AG04449 (cell line): ENCODE data around the gene JMJD8.

Source experiments
- CTCF ChIA-PET: fragments of 350-600 bp; formaldehyde crosslinking; extraction: SDS; loops from one replicate; lab custom pipeline; 2021; ENCODE audit warnings: antibody characterized with exemption; lab: Yijun Ruan, JAX
- POLR2A ChIA-PET: fragments of 400-600, 350-600 bp; formaldehyde crosslinking; extraction: SDS; loops from one replicate; lab custom pipeline; 2020; ENCODE audit warnings: antibody characterized with exemption, inconsistent platforms; lab: Yijun Ruan, JAX
- DNase-seq: peaks from one replicate; pipeline ENCODE4 v3.0.0-alpha.2; 2010; ENCODE audit warnings: low read depth, low spot score
- H3K4me3 ChIP-seq: 2 replicates; pipeline ENCODE4 v1.5.1; 2011; ENCODE audit warnings: low read depth, mild to moderate bottlenecking, control low read depth, low read length
- TF ChIP-seq, protein P1 (sequence below): IDR thresholded peaks from one replicate; pipeline ENCODE4 v1.5.1; 2011; ENCODE audit warnings: mild to moderate bottlenecking, moderate library complexity, low read length, control low read depth, inconsistent platforms; ENCODE audit not compliant: insufficient read depth; ENCODE audit errors: missing control alignments

The JMJD8 gene

DNA sequence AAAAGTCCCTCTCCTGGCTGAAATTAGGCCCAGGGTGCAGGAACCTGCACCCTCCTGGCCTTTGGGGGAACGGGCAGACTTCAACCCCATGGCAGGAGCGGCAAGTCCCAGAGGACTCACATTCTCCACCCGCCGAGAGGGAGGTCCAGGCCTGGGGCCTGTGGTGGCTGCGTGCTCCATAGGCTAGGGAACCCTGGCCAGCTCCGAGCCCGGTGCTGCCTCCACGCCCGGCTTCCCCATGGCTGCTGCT is 42.0 kb upstream of the JMJD8 start:
- no peak for DNase-seq
- ChIA-PET CTCF (interaction anchor here (1.1 to 7.4 kb wide), 3 partner anchors 11 to 14 kb away, joined by 3 to 75 read pairs (median 16); partner anchors contain the start of genes CIAO3 and METRN), POLR2A (no interaction called here)
- TF ChIP-seq, protein P1, sequence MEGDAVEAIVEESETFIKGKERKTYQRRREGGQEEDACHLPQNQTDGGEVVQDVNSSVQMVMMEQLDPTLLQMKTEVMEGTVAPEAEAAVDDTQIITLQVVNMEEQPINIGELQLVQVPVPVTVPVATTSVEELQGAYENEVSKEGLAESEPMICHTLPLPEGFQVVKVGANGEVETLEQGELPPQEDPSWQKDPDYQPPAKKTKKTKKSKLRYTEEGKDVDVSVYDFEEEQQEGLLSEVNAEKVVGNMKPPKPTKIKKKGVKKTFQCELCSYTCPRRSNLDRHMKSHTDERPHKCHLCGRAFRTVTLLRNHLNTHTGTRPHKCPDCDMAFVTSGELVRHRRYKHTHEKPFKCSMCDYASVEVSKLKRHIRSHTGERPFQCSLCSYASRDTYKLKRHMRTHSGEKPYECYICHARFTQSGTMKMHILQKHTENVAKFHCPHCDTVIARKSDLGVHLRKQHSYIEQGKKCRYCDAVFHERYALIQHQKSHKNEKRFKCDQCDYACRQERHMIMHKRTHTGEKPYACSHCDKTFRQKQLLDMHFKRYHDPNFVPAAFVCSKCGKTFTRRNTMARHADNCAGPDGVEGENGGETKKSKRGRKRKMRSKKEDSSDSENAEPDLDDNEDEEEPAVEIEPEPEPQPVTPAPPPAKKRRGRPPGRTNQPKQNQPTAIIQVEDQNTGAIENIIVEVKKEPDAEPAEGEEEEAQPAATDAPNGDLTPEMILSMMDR, result no peak
- H3K4me3 ChIP-seq, result no peak overlapping the region; the same call in 1 of the 2 replicates

DNA sequence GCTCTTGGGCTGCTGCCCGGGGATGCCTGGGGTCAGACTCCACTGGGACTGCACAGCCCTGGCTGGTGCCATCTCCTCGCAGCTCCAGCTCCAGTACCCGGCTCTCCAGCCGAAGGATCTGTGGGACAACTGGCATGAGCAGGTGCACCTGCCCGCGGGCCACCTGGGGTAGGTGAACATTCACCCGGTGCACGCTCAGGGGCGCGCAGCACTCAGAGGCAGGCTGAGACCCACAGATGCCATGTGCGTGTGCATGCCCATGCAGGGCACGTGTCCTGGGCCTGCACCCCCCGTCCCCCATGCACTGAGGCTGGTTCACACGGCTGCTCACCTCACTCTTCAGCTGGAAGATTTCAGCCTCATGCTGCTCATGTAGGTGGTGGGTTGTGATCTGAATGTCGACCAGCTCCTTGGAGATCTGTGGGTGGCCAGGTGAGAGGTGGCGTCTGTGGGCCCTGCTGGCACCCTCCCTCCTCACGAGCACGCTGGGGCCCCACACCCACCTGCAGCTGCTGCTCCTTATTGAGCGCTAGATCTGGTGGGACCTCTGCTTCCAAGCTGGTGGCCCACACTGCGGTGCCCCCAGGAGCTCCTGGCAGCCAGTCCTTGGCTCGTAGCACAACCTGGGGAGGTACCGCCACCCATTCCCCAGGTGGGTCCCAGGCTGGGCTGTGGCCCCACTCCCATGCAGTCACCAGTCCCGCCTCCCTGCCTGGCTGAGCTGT is 41.5 kb upstream of the JMJD8 start:
- ChIA-PET POLR2A (interaction anchor here (0.7 kb wide), 1 partner anchor 10 kb away, joined by 4 read pairs; no protein-coding TSS in a partner anchor), CTCF (interaction anchor here (1.1 to 7.4 kb wide), 4 partner anchors 11 to 16 kb away, joined by 3 to 75 read pairs (median 12); partner anchors contain the start of genes CIAO3 and METRN)
- DNase-seq, result no peak
- no peak overlapping the region for H3K4me3 ChIP-seq
- TF ChIP-seq, protein P1, result no peak

DNA sequence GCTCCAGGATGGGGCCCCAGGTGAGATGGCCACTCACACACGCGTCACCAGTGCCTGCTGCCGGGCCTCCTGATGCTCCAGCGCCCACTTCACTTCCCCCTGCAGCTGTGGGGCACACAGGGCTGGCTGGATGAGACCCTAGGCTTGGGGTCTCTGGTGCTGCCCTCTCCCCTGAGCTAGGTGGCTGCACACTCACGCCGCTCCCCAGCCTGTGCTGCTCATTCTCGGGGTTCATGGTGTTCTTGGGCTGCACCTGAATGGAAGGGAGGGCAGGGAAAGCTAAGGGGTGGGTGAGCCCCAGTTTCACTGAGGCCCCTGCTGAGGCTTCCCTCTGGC is 40.9 kb upstream of the JMJD8 start:
- TF ChIP-seq, protein P1, result no peak
- no peak overlapping the region for H3K4me3 ChIP-seq
- CTCF ChIA-PET, result interaction anchor here (1.7 to 7.4 kb wide), 3 partner anchors 11 to 16 kb away, joined by 7 to 75 read pairs (median 16); partner anchors contain the start of genes CIAO3 and METRN
- no peak for DNase-seq
- POLR2A ChIA-PET, result interaction anchor here (0.7 kb wide), 1 partner anchor 9 kb away, joined by 4 read pairs; no protein-coding TSS in a partner anchor

DNA sequence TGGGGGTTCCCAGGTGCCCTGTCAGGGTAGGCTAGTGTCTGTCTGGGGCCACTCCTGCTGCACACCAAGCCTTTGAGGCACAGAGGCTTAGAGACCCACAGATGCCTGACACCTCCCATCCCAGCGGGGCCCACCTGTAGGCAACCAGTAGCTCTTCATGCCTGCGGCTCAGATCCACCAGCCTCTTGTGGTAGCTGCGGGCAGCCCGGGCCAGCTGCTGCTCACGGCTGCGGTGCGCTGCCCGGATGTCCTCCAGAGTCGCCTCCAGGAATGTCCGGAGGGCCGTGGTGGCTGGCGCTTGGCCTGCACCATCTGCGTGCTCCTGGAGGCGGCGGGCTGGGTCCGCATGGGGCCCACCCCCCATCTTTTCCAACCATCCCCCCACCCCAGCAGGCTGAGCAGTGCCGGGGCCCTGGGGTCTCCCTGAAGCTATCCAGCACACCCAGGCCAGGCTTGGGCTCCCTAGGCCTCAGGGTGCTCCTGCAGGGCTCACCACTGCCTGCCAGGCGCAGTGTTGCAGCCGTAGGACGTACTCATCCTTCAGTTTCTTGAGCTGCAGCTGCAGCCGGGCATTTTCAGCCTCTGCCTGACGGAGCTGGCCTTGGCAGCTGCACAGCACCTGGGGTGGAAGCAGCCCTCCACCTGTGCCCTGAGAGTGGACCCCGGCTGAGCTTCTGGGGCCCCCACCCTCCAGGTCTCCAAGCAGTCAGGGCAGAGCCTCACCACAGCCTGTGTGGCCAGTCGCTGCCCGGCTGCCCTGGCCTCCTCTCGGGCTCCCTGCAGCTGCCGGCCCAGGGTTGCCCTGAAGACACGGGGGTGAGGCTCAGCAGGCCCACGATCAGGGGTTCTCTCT is 40.3 kb upstream of the JMJD8 start:
- ChIA-PET POLR2A (interaction anchor here (0.8 kb wide), 1 partner anchor 10 kb away, joined by 4 read pairs; the partner anchor contains the start of gene METRN), CTCF (interaction anchor here (1.0 to 7.4 kb wide), 4 partner anchors 10 to 331 kb away, joined by 3 to 75 read pairs (median 12); partner anchors contain the start of genes CIAO3 and METRN)
- DNase-seq, result no peak
- no peak overlapping the region for H3K4me3 ChIP-seq
- TF ChIP-seq, protein P1, result no peak

DNA sequence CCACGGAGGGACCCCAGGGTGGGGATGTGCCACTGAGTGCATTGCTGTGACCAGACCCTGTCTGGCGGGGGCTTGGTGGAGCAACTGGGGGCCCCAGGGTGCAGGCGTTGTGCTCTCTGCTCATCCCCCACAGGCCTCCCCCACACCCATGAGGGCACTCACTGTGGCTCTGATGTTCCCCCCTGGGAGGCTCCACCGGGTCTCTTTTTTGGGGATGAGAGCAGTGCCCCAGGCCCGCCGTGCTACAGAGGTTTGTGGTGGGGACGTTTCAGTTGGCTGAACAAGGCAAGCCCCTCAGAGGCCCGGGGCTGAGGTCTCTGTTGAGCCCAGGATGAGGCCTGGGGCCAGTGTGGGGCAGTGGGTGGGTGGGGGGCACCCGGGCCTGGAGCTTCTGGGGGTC is 39.6 kb upstream of the JMJD8 start:
- TF ChIP-seq, protein P1, result no peak
- ChIA-PET POLR2A (no interaction called here), CTCF (interaction anchor here (1.0 to 7.4 kb wide), 3 partner anchors 10 to 332 kb away, joined by 3 to 75 read pairs (median 16); partner anchors contain the start of genes CIAO3 and METRN)
- DNase-seq, result no peak
- H3K4me3 ChIP-seq, result no peak overlapping the region
